NB4 (cell line): ENCODE data around the gene GRB10.

Source experiments
- DNase-seq: peaks from one replicate; pipeline ENCODE4 v3.0.0; 2010; ENCODE audit warnings: low read depth
- H3K4me3 ChIP-seq: one replicate; pipeline ENCODE4 v1.5.1; 2011; ENCODE audit warnings: mild to moderate bottlenecking, low read depth, low read length, moderate library complexity
- CTCF ChIP-seq: IDR thresholded peaks from one replicate; pipeline ENCODE4 v1.5.1; 2012; ENCODE audit warnings: low read depth, low read length
- MAX ChIP-seq: IDR thresholded peaks from 2 replicates; pipeline ENCODE4 v1.6.1; 2011; ENCODE audit warnings: low read depth, low read length
- MYC ChIP-seq: IDR thresholded peaks from 2 replicates; pipeline ENCODE4 v1.6.1; 2011; ENCODE audit warnings: low read depth, low read length
- POLR2A ChIP-seq: IDR thresholded peaks from 2 replicates; pipeline ENCODE4 v1.6.1; 2011; ENCODE audit warnings: mild to moderate bottlenecking; ENCODE audit not compliant: insufficient read length; ENCODE audit errors: extremely low read depth

Gene GRB10

GRCh38 chr7:50663396-50664102 is 119.1 kb downstream of the GRB10 start:
- H3K4me3 ChIP-seq = no peak overlapping the region
- TF ChIP-seq MAX (no peak), CTCF (no peak), MYC (no peak), POLR2A (no peak)
- no peak for DNase-seq

- no peak for TF ChIP-seq CTCF
- no peak for TF ChIP-seq MYC
- DNase-seq = no peak
- H3K4me3 ChIP-seq = no peak overlapping the region
These were observed 119.7 kb downstream of the GRB10 start for GRCh38 chr7:50662996-50663395.

GRCh38 chr7:50662041-50662694 is 120.5 kb downstream of the GRB10 start:
- no peak overlapping the region for H3K4me3 ChIP-seq
- TF ChIP-seq MAX (no peak), CTCF (no peak), MYC (no peak), POLR2A (no peak)
- DNase-seq = no peak

- TF ChIP-seq MAX = no peak
- no peak for TF ChIP-seq MYC
- TF ChIP-seq CTCF = no peak
- no peak for TF ChIP-seq POLR2A
- H3K4me3 ChIP-seq = no peak overlapping the region
- DNase-seq = peak; percentile 30
These were observed 121.2 kb downstream of the GRB10 start for GRCh38 chr7:50661345-50662040.

GRCh38 chr7:50660830-50661175 is 121.9 kb downstream of the GRB10 start:
- H3K4me3 ChIP-seq = no peak overlapping the region
- no peak for DNase-seq
- TF ChIP-seq CTCF (no peak), MYC (no peak), MAX (no peak), POLR2A (no peak)
